NCI-H2171 (cell line): Measurements from ENCODE around the gene SDHA.
"Not testable (repeated sequence)": the region's sequence is repeated elsewhere in the genome, so short reads cannot be mapped to it uniquely, and the experiment has no call there.

Source experiments
- DNase-seq: peaks from one replicate; lab custom pipeline; 2025; lab: John Stamatoyannopoulos, UW

SDHA gene

GRCh38 chr5:186091-187041 is 31.8 kb upstream of the SDHA start:
- no peak for DNase-seq

- DNase-seq, result no peak
These were observed 31.1 kb upstream of the SDHA start for GRCh38 chr5:187042-187431.

GRCh38 chr5:187617-188451 is 30.3 kb upstream of the SDHA start:
- DNase-seq, result no peak

GRCh38 chr5:188488-189481 is 29.3 kb upstream of the SDHA start:
- peak; percentile 91 for DNase-seq

GRCh38 chr5:189486-189885 is 28.6 kb upstream of the SDHA start:
- DNase-seq, result no peak

GRCh38 chr5:189976-190365 is 28.1 kb upstream of the SDHA start:
- DNase-seq, result no peak

GRCh38 chr5:190366-191035 is 27.6 kb upstream of the SDHA start:
- DNase-seq, result no peak

- DNase-seq, result peak; percentile 27
These were observed 26.8 kb upstream of the SDHA start, which contains the start of gene LRRC14B for GRCh38 chr5:191036-191948. Gene LRRC14B, plus strand, starts transcription at chr5:191495. Its CDS starts 44 bp downstream, at chr5:191539.

GRCh38 chr5:191949-192690 is 26.0 kb upstream of the SDHA start:
- DNase-seq, result no peak

GRCh38 chr5:192691-192969 is 25.5 kb upstream of the SDHA start:
- DNase-seq, result no peak

GRCh38 chr5:192970-193831 is 24.9 kb upstream of the SDHA start:
- no peak for DNase-seq

GRCh38 chr5:194102-194501 is 24.0 kb upstream of the SDHA start:
- no peak for DNase-seq

GRCh38 chr5:194603-195209 is 23.4 kb upstream of the SDHA start:
- DNase-seq, result no peak

- DNase-seq, result no peak
These were observed 22.5 kb upstream of the SDHA start for GRCh38 chr5:195401-196160.

GRCh38 chr5:196350-196749 is 21.8 kb upstream of the SDHA start:
- DNase-seq, result no peak

GRCh38 chr5:197031-197430 is 21.1 kb upstream of the SDHA start:
- not testable (repeated sequence) for DNase-seq

GRCh38 chr5:197892-198489 is 20.1 kb upstream of the SDHA start:
- DNase-seq, result no peak
